ENCODE results near the gene HCFC2.

GRCh38 chr12:104083769-104084475, 19.6 kb downstream of the HCFC2 start:
- TF ChIP-seq CTCF (IDR thresholded peaks at IDR 0.05) (no peak), POLR2A (IDR thresholded peaks at IDR 0.05) (no peak)
